Measurements from ENCODE around the gene FAM111A.

DNA sequence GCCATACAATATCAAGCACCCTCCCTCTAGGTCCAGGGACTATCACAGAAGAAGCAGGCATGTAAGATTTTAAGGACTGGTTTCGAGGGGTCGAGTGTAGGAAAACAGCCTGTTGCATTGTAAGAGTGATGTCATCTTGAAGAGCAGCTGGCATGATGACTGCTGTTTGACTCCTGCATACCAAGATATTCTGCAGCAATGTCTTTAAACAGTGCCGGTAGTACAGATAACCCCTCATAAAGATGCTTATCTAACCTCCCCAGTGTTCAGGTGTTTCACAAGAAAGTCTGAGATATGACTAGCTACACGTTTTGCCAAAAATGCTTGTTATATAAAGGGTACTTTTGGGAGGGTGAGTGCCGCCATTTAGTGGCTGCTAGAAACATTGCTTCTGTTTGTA lies 12.0 kb downstream of the FAM111A start:
- TF ChIP-seq, protein P1, sequence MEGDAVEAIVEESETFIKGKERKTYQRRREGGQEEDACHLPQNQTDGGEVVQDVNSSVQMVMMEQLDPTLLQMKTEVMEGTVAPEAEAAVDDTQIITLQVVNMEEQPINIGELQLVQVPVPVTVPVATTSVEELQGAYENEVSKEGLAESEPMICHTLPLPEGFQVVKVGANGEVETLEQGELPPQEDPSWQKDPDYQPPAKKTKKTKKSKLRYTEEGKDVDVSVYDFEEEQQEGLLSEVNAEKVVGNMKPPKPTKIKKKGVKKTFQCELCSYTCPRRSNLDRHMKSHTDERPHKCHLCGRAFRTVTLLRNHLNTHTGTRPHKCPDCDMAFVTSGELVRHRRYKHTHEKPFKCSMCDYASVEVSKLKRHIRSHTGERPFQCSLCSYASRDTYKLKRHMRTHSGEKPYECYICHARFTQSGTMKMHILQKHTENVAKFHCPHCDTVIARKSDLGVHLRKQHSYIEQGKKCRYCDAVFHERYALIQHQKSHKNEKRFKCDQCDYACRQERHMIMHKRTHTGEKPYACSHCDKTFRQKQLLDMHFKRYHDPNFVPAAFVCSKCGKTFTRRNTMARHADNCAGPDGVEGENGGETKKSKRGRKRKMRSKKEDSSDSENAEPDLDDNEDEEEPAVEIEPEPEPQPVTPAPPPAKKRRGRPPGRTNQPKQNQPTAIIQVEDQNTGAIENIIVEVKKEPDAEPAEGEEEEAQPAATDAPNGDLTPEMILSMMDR (IDR thresholded peaks at IDR 0.05), result no peak
- TF ChIP-seq POLR2A (IDR thresholded peaks at IDR 0.05), result no peak

Measured in uterus (tissue), 2 donors.